H9 (cell line): ENCODE measurements around the gene RBFOX1. TPM values are rescaled to one million over a fixed set of nuclear protein-coding genes. Genes with fewer than 3 reads are reported as not detected.

Experiments
- DNase-seq: peaks from one replicate; pipeline ENCODE4 v3.0.0-alpha.2; 2017
- H2AFZ ChIP-seq: one replicate; pipeline ENCODE4 v1.6.1; 2013; ENCODE audit warnings: mild to moderate bottlenecking, low read length, control low read depth, moderate library complexity
- H2AK5ac ChIP-seq: 2 replicates; pipeline ENCODE4 v1.6.1; 2013; ENCODE audit warnings: low read length, control low read depth, mixed read lengths; ENCODE audit not compliant: insufficient read length
- H2BK120ac ChIP-seq: one replicate; pipeline ENCODE4 v1.6.1; 2013; ENCODE audit warnings: low read depth, mild to moderate bottlenecking, low read length, control low read depth, inconsistent platforms; ENCODE audit not compliant: poor library complexity, severe bottlenecking
- H2BK12ac ChIP-seq: 2 replicates; pipeline ENCODE4 v1.6.1; 2013; ENCODE audit warnings: low read length, control low read depth, mixed read lengths, low read depth; ENCODE audit not compliant: insufficient read length
- H2BK15ac ChIP-seq: 2 replicates; pipeline ENCODE4 v1.6.1; 2013; ENCODE audit warnings: low read depth, low read length, control low read depth
- H2BK20ac ChIP-seq: one replicate; pipeline ENCODE4 v1.6.1; 2013; ENCODE audit warnings: low read depth, mild to moderate bottlenecking, low read length, control low read depth, inconsistent platforms; ENCODE audit not compliant: poor library complexity, severe bottlenecking
- H2BK5ac ChIP-seq: 2 replicates; pipeline ENCODE4 v1.6.1; 2013; ENCODE audit warnings: low read length, control low read depth, mixed read lengths; ENCODE audit not compliant: insufficient read length
- H3K14ac ChIP-seq: 2 replicates; pipeline ENCODE4 v1.6.1; 2013; ENCODE audit warnings: low read length, control low read depth; ENCODE audit not compliant: insufficient read depth
- H3K18ac ChIP-seq: 2 replicates; pipeline ENCODE4 v1.6.1; 2013; ENCODE audit warnings: low read depth, mild to moderate bottlenecking, mixed read lengths, low read length, control low read depth; ENCODE audit not compliant: insufficient read length
- H3K23ac ChIP-seq: 2 replicates; pipeline ENCODE4 v1.6.1; 2013; ENCODE audit warnings: low read length, control low read depth, mixed read lengths, low read depth; ENCODE audit not compliant: insufficient read length
- H3K23me2 ChIP-seq: 2 replicates; pipeline ENCODE4 v1.6.1; 2013; ENCODE audit warnings: low read depth, mild to moderate bottlenecking, mixed read lengths, low read length, control low read depth; ENCODE audit not compliant: insufficient read length, poor library complexity, severe bottlenecking
- H3K27ac ChIP-seq: 2 replicates; pipeline ENCODE4 v1.5.1; 2013; ENCODE audit warnings: low read length, control low read depth, mixed read lengths, low read depth; ENCODE audit not compliant: insufficient read length
- H3K27me3 ChIP-seq: 2 replicates; pipeline ENCODE4 v1.6.1; 2013; ENCODE audit warnings: low read length, control low read depth, inconsistent platforms; ENCODE audit not compliant: insufficient read depth
- H3K4ac ChIP-seq: 2 replicates; pipeline ENCODE4 v1.6.1; 2013; ENCODE audit warnings: low read depth, mild to moderate bottlenecking, control low read depth, inconsistent platforms, low read length, moderate library complexity
- H3K4me1 ChIP-seq: 2 replicates; pipeline ENCODE4 v1.6.1; 2013; ENCODE audit warnings: low read length, control low read depth, inconsistent platforms; ENCODE audit not compliant: insufficient read depth
- H3K4me2 ChIP-seq: 2 replicates; pipeline ENCODE4 v1.6.1; 2013; ENCODE audit warnings: low read length, control low read depth, mixed read lengths; ENCODE audit not compliant: insufficient read length, insufficient read depth
- H3K56ac ChIP-seq: 2 replicates; pipeline ENCODE4 v1.6.1; 2013; ENCODE audit warnings: low read depth, mild to moderate bottlenecking, mixed read lengths, low read length, control low read depth; ENCODE audit not compliant: insufficient read length
- H3K79me1 ChIP-seq: 2 replicates; pipeline ENCODE4 v1.6.1; 2013; ENCODE audit warnings: low read depth, mild to moderate bottlenecking, moderate library complexity, low read length, control low read depth, inconsistent platforms; ENCODE audit not compliant: insufficient read depth, poor library complexity, severe bottlenecking
- H3K79me2 ChIP-seq: 2 replicates; pipeline ENCODE4 v1.6.1; 2013; ENCODE audit warnings: low read length, control low read depth, inconsistent platforms; ENCODE audit not compliant: insufficient read depth
- H3K9ac ChIP-seq: 2 replicates; pipeline ENCODE4 v1.6.1; 2013; ENCODE audit warnings: low read length, control low read depth, mixed read lengths; ENCODE audit not compliant: insufficient read length; ENCODE audit errors: extremely low read depth
- H3K9me3 ChIP-seq: one replicate; pipeline ENCODE4 v1.6.1; 2013; ENCODE audit warnings: low read depth, low read length, inconsistent platforms; ENCODE audit not compliant: control insufficient read depth
- H3T11ph ChIP-seq: one replicate; pipeline ENCODE4 v1.6.1; 2013; ENCODE audit warnings: mild to moderate bottlenecking, low read length, control low read depth, inconsistent platforms
- H4K20me1 ChIP-seq: one replicate; pipeline ENCODE4 v1.6.1; 2013; ENCODE audit not compliant: control insufficient read depth, insufficient read length, insufficient read depth
- H4K5ac ChIP-seq: 2 replicates; pipeline ENCODE4 v1.6.1; 2013; ENCODE audit warnings: low read depth, mild to moderate bottlenecking, mixed read lengths, low read length, control low read depth; ENCODE audit not compliant: insufficient read length
- H4K8ac ChIP-seq: replicated peaks from 2 replicates; pipeline ENCODE4 v1.6.1; 2013; ENCODE audit warnings: low read length, control low read depth, mixed read lengths, low read depth; ENCODE audit not compliant: insufficient read length
- H4K91ac ChIP-seq: 2 replicates; pipeline ENCODE4 v1.6.1; 2013; ENCODE audit warnings: low read depth, mild to moderate bottlenecking, moderate library complexity, mixed read lengths, low read length, control low read depth; ENCODE audit not compliant: insufficient read length
- H3K27ac Mint-ChIP-seq, 3 experiments: 2 replicates in 2 of 3; 3 replicates in 1 of 3; pipeline ENCODE4 v1.8.0; 2020 to 2021; ENCODE audit warnings: mixed read lengths in 3 of 3, mild to moderate bottlenecking in 1 of 3, moderate library complexity in 1 of 3
- H3K27me3 Mint-ChIP-seq: 2 replicates; pipeline ENCODE4 v1.8.0; 2021; ENCODE audit warnings: low read depth, mild to moderate bottlenecking, moderate library complexity, mixed read lengths
- H3K36me3 Mint-ChIP-seq, 3 experiments: 2 replicates in 2 of 3; 3 replicates in 1 of 3; pipeline ENCODE4 v1.8.0; 2020 to 2021; ENCODE audit warnings: low read depth in 3 of 3, mixed read lengths in 3 of 3; ENCODE audit not compliant: insufficient read depth in 1 of 3
- H3K4me1 Mint-ChIP-seq, 2 experiments: 2 replicates each; pipeline ENCODE4 v1.8.0; 2020; ENCODE audit warnings: mixed read lengths in 2 of 2
- H3K4me3 Mint-ChIP-seq, 2 experiments: 2 replicates in 1 of 2; 3 replicates in 1 of 2; pipeline ENCODE4 v1.8.0; 2020 to 2021; ENCODE audit warnings: mild to moderate bottlenecking in 2 of 2, mixed read lengths in 2 of 2, moderate library complexity in 1 of 2
- H3K9me3 Mint-ChIP-seq, 2 experiments: 2 replicates in 1 of 2; 3 replicates in 1 of 2; pipeline ENCODE4 v1.8.0; 2020; ENCODE audit warnings: mild to moderate bottlenecking in 2 of 2, mixed read lengths in 2 of 2, moderate library complexity in 1 of 2
- WGBS: extraction: QIAGEN DNeasy Blood & Tissue Kit; methylation state at CpG from one replicate; pipeline ENCODE4 v1.1.7; 2013; ENCODE audit warnings: missing lambda C conversion rate, low lambda C conversion rate, mixed read lengths; ENCODE audit not compliant: insufficient read length; ENCODE audit errors: extremely low coverage; 5-methylcytosine and 5-hydroxymethylcytosine counted together
- total RNA-seq: library from RNA; stranded (reverse); gene quantifications from 2 replicates; pipeline ENCODE4 v1.2.1, GENCODE V29; 2021
- TF ChIP-seq, protein P1 (sequence below): fragments of 200-600 bp; sonication (generic); conservative IDR thresholded peaks from 3 replicates; pipeline ENCODE4 v1.8.0; 2021; ENCODE audit warnings: antibody characterized with exemption, mild to moderate bottlenecking

Gene RBFOX1
- total RNA-seq, 1 experiment from 2014 or later = 2.0 TPM

DNA sequence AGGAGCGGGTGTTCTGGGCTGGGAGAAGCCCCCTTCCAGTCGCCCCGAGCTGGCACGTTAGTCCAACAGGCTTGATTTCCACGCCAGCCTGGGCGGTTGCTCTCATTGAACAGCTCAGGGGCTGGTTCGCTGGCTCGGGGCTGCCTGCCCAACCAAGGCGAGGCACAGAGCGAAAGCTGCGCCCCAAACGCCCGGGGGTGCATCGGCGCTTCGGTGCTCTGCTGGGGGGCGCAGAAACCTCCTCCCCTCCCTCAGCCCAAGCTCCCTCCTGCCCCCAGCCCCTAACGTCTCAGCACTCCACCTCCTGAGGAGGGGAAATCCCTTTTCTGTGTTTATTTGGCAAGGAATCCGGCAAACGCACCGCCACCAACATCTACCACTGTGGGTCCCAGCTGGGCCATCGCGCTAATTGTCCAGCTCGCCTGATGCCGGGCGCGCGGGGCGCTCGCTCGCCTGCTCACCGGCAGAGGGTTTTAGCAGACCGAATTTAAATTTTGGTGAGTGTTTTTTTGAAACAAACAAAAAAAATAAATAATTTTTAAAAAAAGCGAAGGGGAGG is 29.5 kb upstream of the RBFOX1 start:
- H4K20me1 ChIP-seq = no peaks in the 10 kb centered on the region
- H4K91ac ChIP-seq = no peak overlapping the region
- peak overlapping the region; percentile 97 for H3K4me2 ChIP-seq
- Mint-ChIP-seq H3K4me3 (peak overlapping the region; percentile 72 to 92), H3K27ac (no peak overlapping the region), H3K27me3 (peaks cover 82% of the 10 kb centered on the region), H3K4me1 (peaks cover 12 to 20% of the 10 kb centered on the region in 2 experiments), H3K36me3 (no peaks in the 10 kb centered on the region), H3K9me3 (no peaks in the 10 kb centered on the region)
- whole genome bisulfite sequencing = no CpG with 5 or more reads among the region's 34 CpGs
- no peak overlapping the region for H3K9ac ChIP-seq
- no peak overlapping the region for H3K18ac ChIP-seq
- H4K8ac ChIP-seq = no peak overlapping the region
- no peaks in the 10 kb centered on the region for H3K79me1 ChIP-seq
- no peak overlapping the region for H2BK15ac ChIP-seq
- no peaks in the 10 kb centered on the region for H3K79me2 ChIP-seq
- peaks cover 10% of the 10 kb centered on the region; the same call in 1 of the 2 replicates for H3K27me3 ChIP-seq
- no peak overlapping the region for H2BK12ac ChIP-seq
- no peak overlapping the region for H2AK5ac ChIP-seq
- TF ChIP-seq, protein P1, sequence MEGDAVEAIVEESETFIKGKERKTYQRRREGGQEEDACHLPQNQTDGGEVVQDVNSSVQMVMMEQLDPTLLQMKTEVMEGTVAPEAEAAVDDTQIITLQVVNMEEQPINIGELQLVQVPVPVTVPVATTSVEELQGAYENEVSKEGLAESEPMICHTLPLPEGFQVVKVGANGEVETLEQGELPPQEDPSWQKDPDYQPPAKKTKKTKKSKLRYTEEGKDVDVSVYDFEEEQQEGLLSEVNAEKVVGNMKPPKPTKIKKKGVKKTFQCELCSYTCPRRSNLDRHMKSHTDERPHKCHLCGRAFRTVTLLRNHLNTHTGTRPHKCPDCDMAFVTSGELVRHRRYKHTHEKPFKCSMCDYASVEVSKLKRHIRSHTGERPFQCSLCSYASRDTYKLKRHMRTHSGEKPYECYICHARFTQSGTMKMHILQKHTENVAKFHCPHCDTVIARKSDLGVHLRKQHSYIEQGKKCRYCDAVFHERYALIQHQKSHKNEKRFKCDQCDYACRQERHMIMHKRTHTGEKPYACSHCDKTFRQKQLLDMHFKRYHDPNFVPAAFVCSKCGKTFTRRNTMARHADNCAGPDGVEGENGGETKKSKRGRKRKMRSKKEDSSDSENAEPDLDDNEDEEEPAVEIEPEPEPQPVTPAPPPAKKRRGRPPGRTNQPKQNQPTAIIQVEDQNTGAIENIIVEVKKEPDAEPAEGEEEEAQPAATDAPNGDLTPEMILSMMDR = 0 out of 3 replicates have a peak, but pooled peaks have one; percentile 20
- H2BK20ac ChIP-seq = no peak overlapping the region
- peaks cover 18% of the 10 kb centered on the region for H3K23me2 ChIP-seq
- no peak overlapping the region for H4K5ac ChIP-seq
- no peak overlapping the region for H2BK5ac ChIP-seq
- H3T11ph ChIP-seq = no peak overlapping the region
- H3K23ac ChIP-seq = no peak overlapping the region
- H2AFZ ChIP-seq = no peak overlapping the region
- no peaks in the 10 kb centered on the region; the same call in 1 of the 2 replicates for H3K4me1 ChIP-seq
- H3K56ac ChIP-seq = no peak overlapping the region
- no peak overlapping the region for H3K4ac ChIP-seq
- no peak overlapping the region for H2BK120ac ChIP-seq
- DNase-seq = peak; percentile 54
- no peak overlapping the region for H3K14ac ChIP-seq
- H3K27ac ChIP-seq = no peak overlapping the region
- no peaks in the 10 kb centered on the region for H3K9me3 ChIP-seq
